Uterus (tissue), 2 donors: ENCODE results near the gene JAZF1.
A peak's percentile ranks its signal among the peaks of the same experiment; 100 is the strongest.

ENCODE experiments used
- CTCF ChIP-seq, 4 experiments: fragments of 200-600 bp in 2 of 4; fragments of 450-650 bp in 2 of 4; sonication (generic) in 2 of 4; IDR thresholded peaks; one replicate each; pipeline ENCODE4 v1.5.1; 2016 to 2019; ENCODE audit warnings: antibody characterized with exemption in 4 of 4, mild to moderate bottlenecking in 2 of 4, moderate library complexity in 1 of 4
- POLR2A ChIP-seq, 2 donors: fragments of 450-650 bp; IDR thresholded peaks; one replicate each; pipeline ENCODE4 v1.6.1; 2016; ENCODE audit warnings: antibody characterized with exemption in 2 of 2, mild to moderate bottlenecking in 1 of 2, moderate library complexity in 1 of 2

- TF ChIP-seq CTCF (IDR thresholded peaks at IDR 0.05) (peak; percentile 49 to 57 (median 54)), POLR2A (IDR thresholded peaks at IDR 0.05) (no peak)
Observed at GRCh38 chr7:28093623-28094232, 86.9 kb downstream of the JAZF1 start.
